Stomach (tissue), 9 donors: Measurements from ENCODE around the gene HECTD2. TPM values are rescaled to one million over a fixed set of nuclear protein-coding genes. Genes with fewer than 3 reads are reported as not detected.

ENCODE experiments used
- DNase-seq, 2 donors: peaks; one replicate each; pipeline versions ENCODE4 v3.0.0 to v3.0.0-alpha.2; 2013 to 2019
- H3K27ac ChIP-seq, 5 donors: fragments of 200-600 bp in 4 of 5; sonication (generic) in 4 of 5; one replicate each; pipeline ENCODE4 v1.5.1; 2013 to 2019; ENCODE audit warnings: mild to moderate bottlenecking in 1 of 5, moderate library complexity in 1 of 5
- H3K27me3 ChIP-seq, 3 donors: fragments of 200-600 bp; sonication (generic); one replicate each; pipeline ENCODE4 v1.5.1; 2017 to 2019; ENCODE audit warnings: mixed run types in 1 of 3
- H3K36me3 ChIP-seq, 4 donors: fragments of 200-600 bp; sonication (generic); 1 replicate in 3 of 4; 2 replicates in 1 of 4; pipeline ENCODE4 v1.5.1; 2016 to 2019
- H3K4me1 ChIP-seq, 4 donors: fragments of 200-600 bp; sonication (generic); one replicate each; pipeline ENCODE4 v1.5.1; 2016 to 2019
- H3K4me3 ChIP-seq, 4 donors: fragments of 200-600 bp; sonication (generic) in 3 of 4; one replicate each; pipeline ENCODE4 v1.5.1; 2016 to 2019; ENCODE audit warnings: mild to moderate bottlenecking in 1 of 4
- H3K9me3 ChIP-seq, 4 donors: fragments of 200-600 bp; sonication (generic); one replicate each; pipeline ENCODE4 v1.5.1; 2016 to 2019
- CTCF ChIP-seq, 7 experiments: fragments of 450-650 bp in 4 of 7; fragments of 200-600 bp in 3 of 7; sonication (generic) in 3 of 7; IDR thresholded peaks; one replicate each; pipeline ENCODE4 v1.5.1; 2016 to 2019; ENCODE audit warnings: antibody characterized with exemption in 7 of 7, control low read depth in 2 of 7, mild to moderate bottlenecking in 1 of 7
- EP300 ChIP-seq: sonication (generic); formaldehyde crosslinking; IDR thresholded peaks from one replicate; pipeline ENCODE4 v1.6.1; 2017; ENCODE audit warnings: antibody characterized with exemption
- POLR2A ChIP-seq, 4 donors: fragments of 450-650 bp; IDR thresholded peaks; one replicate each; pipeline ENCODE4 v1.6.1; 2016; ENCODE audit warnings: antibody characterized with exemption in 4 of 4, control low read depth in 2 of 4, mild to moderate bottlenecking in 1 of 4, moderate library complexity in 1 of 4
- POLR2AphosphoS5 ChIP-seq, 3 donors: sonication (generic); formaldehyde crosslinking; IDR thresholded peaks; one replicate each; pipeline ENCODE4 v1.6.1; 2016; ENCODE audit warnings: antibody characterized with exemption in 3 of 3
- WGBS, 5 donors: extraction: QIAGEN DNeasy Blood & Tissue Kit in 3 of 5; methylation state at CpG; one replicate each; pipeline versions ENCODE4 v1.1.5 to v1.1.7; 2013 to 2018; 5-methylcytosine and 5-hydroxymethylcytosine counted together
- intact Hi-C: fragments of 100-400 bp; cut with DNase I; formaldehyde crosslinking; loops from one replicate; pipeline ENCODE4 v1.15.1; 2023; ENCODE audit warnings: low total_unique reads
- polyA plus RNA-seq, 3 donors: library from polyadenylated mRNA; stranded (reverse); fragments of 200-250 nt; gene quantifications; one replicate each; pipeline ENCODE4 v1.2.3, GENCODE V29; 2013
- total RNA-seq, 5 donors: library from RNA; depleted of rRNA; stranded (reverse); fragments of >200 nt; gene quantifications; one replicate each; pipeline versions ENCODE4 v1.1.0 to v1.2.3, GENCODE V29; 2014 to 2016
- donor health status: healthy with polysubstance abuse.
- donor health status: Bipolar disorder and iron deficiency.
- donor health status: healthy.

Gene HECTD2
- total and polyA plus RNA-seq, 8 donors = 1.7 to 32.6 (median 12.4) TPM

GRCh38 chr10:91537614-91538383 lies 127.7 kb downstream of the HECTD2 start:
- 82 to 88% (median 86%) methylated on average over 4 of the region's 4 CpGs for WGBS, 5 donors
- DNase-seq = no peak
- no peak overlapping the region for H3K27ac ChIP-seq

GRCh38 chr10:91539930-91540329 lies 129.8 kb downstream of the HECTD2 start:
- TF ChIP-seq CTCF (IDR thresholded peaks at IDR 0.05) = no peak
- no peak for TF ChIP-seq POLR2AphosphoS5 (IDR thresholded peaks at IDR 0.05)
- no peak for TF ChIP-seq EP300
- TF ChIP-seq POLR2A (IDR thresholded peaks at IDR 0.05) = no peak
- H3K4me1 ChIP-seq = peaks cover 0 to 12% (median 5%) of the 10 kb centered on the region in 4 donors

More at GRCh38 chr10:91537614-91538383, 127.7 kb downstream of the HECTD2 start:
- Histone ChIP-seq H3K4me3 (no peak overlapping the region), H3K27me3 (no peaks in the 10 kb centered on the region), H3K9me3 (peaks cover 0 to 4% (median 0%) of the 10 kb centered on the region in 4 donors), H3K36me3 (no peaks in the 10 kb centered on the region), H3K4me1 (peaks cover 0 to 12% (median 5%) of the 10 kb centered on the region in 4 donors)
- TF ChIP-seq POLR2A (IDR thresholded peaks at IDR 0.05) (no peak), EP300 (no peak), CTCF (IDR thresholded peaks at IDR 0.05) (no peak), POLR2AphosphoS5 (IDR thresholded peaks at IDR 0.05) (no peak)
- intact Hi-C loops = no loop called here

GRCh38 chr10:91540733-91541132 lies 130.6 kb downstream of the HECTD2 start:
- Histone ChIP-seq H3K27ac (no peak overlapping the region), H3K9me3 (peaks cover 0 to 4% (median 0%) of the 10 kb centered on the region in 4 donors), H3K27me3 (no peaks in the 10 kb centered on the region), H3K4me3 (no peak overlapping the region), H3K36me3 (no peaks in the 10 kb centered on the region), H3K4me1 (peaks cover 0 to 12% (median 5%) of the 10 kb centered on the region in 4 donors)
- DNase-seq = no peak
- intact Hi-C loops = no loop called here
- no peak for TF ChIP-seq POLR2A (IDR thresholded peaks at IDR 0.05)
- TF ChIP-seq POLR2AphosphoS5 (IDR thresholded peaks at IDR 0.05) = no peak
- TF ChIP-seq EP300 = no peak
- TF ChIP-seq CTCF (IDR thresholded peaks at IDR 0.05) = no peak
- WGBS, 5 donors = 76 to 99% (median 94%) methylated on average over 4 to 6 of the region's 6 CpGs

More at GRCh38 chr10:91539930-91540329, 129.8 kb downstream of the HECTD2 start:
- Histone ChIP-seq H3K4me3 (no peak overlapping the region), H3K9me3 (peaks cover 0 to 4% (median 0%) of the 10 kb centered on the region in 4 donors), H3K27ac (no peak overlapping the region), H3K27me3 (no peaks in the 10 kb centered on the region), H3K36me3 (no peaks in the 10 kb centered on the region)
- WGBS, 5 donors = 78 to 89% (median 83%) methylated on average over 5 of the region's 5 CpGs
- intact Hi-C loops = no loop called here
- no peak for DNase-seq

- no peaks in the 10 kb centered on the region for H3K27me3 ChIP-seq
- no peak overlapping the region for H3K4me3 ChIP-seq
- 55 to 73% (median 64%) methylated on average over 6 of the region's 6 CpGs for WGBS, 5 donors
- intact Hi-C loops = no loop called here
- TF ChIP-seq EP300 (no peak), POLR2A (IDR thresholded peaks at IDR 0.05) (no peak), CTCF (IDR thresholded peaks at IDR 0.05) (no peak), POLR2AphosphoS5 (IDR thresholded peaks at IDR 0.05) (no peak)
- H3K9me3 ChIP-seq = peaks cover 0 to 4% (median 0%) of the 10 kb centered on the region in 4 donors
- no peak overlapping the region for H3K27ac ChIP-seq
- peak in 1 of 2 donors; percentile 53 for DNase-seq
- H3K4me1 ChIP-seq = peaks cover 0 to 12% (median 5%) of the 10 kb centered on the region in 4 donors
- no peaks in the 10 kb centered on the region for H3K36me3 ChIP-seq
Observed at GRCh38 chr10:91541481-91541880, 131.3 kb downstream of the HECTD2 start.
